A549 (cell line): Measurements from ENCODE around the gene EIF4E2. TPM values are rescaled to one million over a fixed set of nuclear protein-coding genes. Genes with fewer than 3 reads are reported as not detected.
A peak's percentile ranks its signal among the peaks of the same experiment; 100 is the strongest.

ENCODE experiments used
- ATAC-seq, 2 experiments: fragments of 200-7000 bp in 1 of 2; fragments of >200 bp in 1 of 2; cut with Nextera tagmentation in 1 of 2; cut with Tn5 transposase in 1 of 2; 3 replicates each; pipeline versions ENCODE4 v1.8.0 to v1.9.1; 2018 to 2020; ENCODE audit warnings: mild to moderate bottlenecking in 1 of 2, moderate library complexity in 1 of 2
- CTCF ChIA-PET: fragments of 300-600 bp; sonication (Branson Sonifier 250); formaldehyde crosslinking; extraction: SDS; loops from one replicate; lab custom pipeline; 2021; ENCODE audit warnings: antibody characterized with exemption, inconsistent platforms; lab: Yijun Ruan, JAX
- POLR2A ChIA-PET: fragments of 350-600 bp; formaldehyde crosslinking; extraction: SDS; loops from one replicate; lab custom pipeline; 2021; ENCODE audit warnings: antibody characterized with exemption, inconsistent platforms; lab: Yijun Ruan, JAX
- DNase-seq, 2 experiments: peaks; one replicate each; pipeline versions ENCODE4 v3.0.0 to v3.0.0-alpha.2; 2011 to 2016; ENCODE audit warnings: low read depth in 1 of 2, low spot score in 1 of 2
- FAIRE-seq: peaks from 2 replicates; lab custom pipeline; 2011; peaks lifted over from hg19 to GRCh38; lab: Jason Lieb, UNC
- H3K27ac ChIP-seq, 2 experiments: fragments of >200 bp; sonication (Bioruptor Twin); formaldehyde crosslinking; 3 replicates each; pipeline ENCODE4 v1.5.1; 2016 to 2017
- H3K4me1 ChIP-seq: fragments of >200 bp; sonication (Bioruptor Twin); formaldehyde crosslinking; 3 replicates; pipeline ENCODE4 v1.6.1; 2016
- H3K4me2 ChIP-seq: fragments of >200 bp; sonication (Bioruptor Twin); formaldehyde crosslinking; 3 replicates; pipeline ENCODE4 v1.6.1; 2016
- H3K4me3 ChIP-seq: fragments of >200 bp; sonication (Bioruptor Twin); formaldehyde crosslinking; 3 replicates; pipeline ENCODE4 v1.5.1; 2016
- H3K9me3 ChIP-seq: fragments of >200 bp; sonication (Bioruptor Twin); formaldehyde crosslinking; 3 replicates; pipeline ENCODE4 v1.6.1; 2016
- BCL3 ChIP-seq: fragments of >200 bp; sonication (Bioruptor Twin); formaldehyde crosslinking; IDR thresholded peaks from 3 replicates; pipeline ENCODE4 v1.6.1; 2016
- BHLHE40 ChIP-seq: IDR thresholded peaks from 2 replicates; pipeline ENCODE4 v1.6.1; 2012; ENCODE audit warnings: low read depth, low read length, inconsistent platforms
- CHD2 ChIP-seq: fragments of 150-350 bp; IDR thresholded peaks from 2 replicates; pipeline ENCODE4 v1.6.1; 2014; ENCODE audit warnings: low read length; ENCODE audit not compliant: partially characterized antibody
- FOSB ChIP-seq: fragments of 250-450 bp; sonication (Bioruptor Pico); IDR thresholded peaks from 2 replicates; pipeline ENCODE4 v1.5.0; 2020; ENCODE audit warnings: mild to moderate bottlenecking, moderate library complexity
- HDAC2 ChIP-seq: fragments of 200-600 bp; sonication (generic); IDR thresholded peaks from 2 replicates; pipeline ENCODE4 v1.6.1; 2016
- HOXB5 ChIP-seq: fragments of 250-450 bp; sonication (Bioruptor Pico); IDR thresholded peaks from 2 replicates; pipeline ENCODE4 v1.5.0; 2020; ENCODE audit warnings: mild to moderate bottlenecking, moderate library complexity
- KDM1A ChIP-seq: fragments of 200-600 bp; sonication (generic); IDR thresholded peaks from 2 replicates; pipeline ENCODE4 v1.6.1; 2016; ENCODE audit warnings: low read depth, mild to moderate bottlenecking
- MAFK ChIP-seq: fragments of 450-650 bp; IDR thresholded peaks from 2 replicates; pipeline ENCODE4 v1.6.1; 2014; ENCODE audit not compliant: partially characterized antibody
- MYC ChIP-seq: IDR thresholded peaks from 2 replicates; pipeline ENCODE4 v1.6.1; 2012; ENCODE audit warnings: mild to moderate bottlenecking, inconsistent platforms, low read length, improper control_type of control experiment, borderline replicate concordance
- NFE2L2 ChIP-seq: fragments of 150-350 bp; conservative IDR thresholded peaks from 2 replicates; pipeline ENCODE4 v1.6.1; 2014; ENCODE audit warnings: low read length
- NPAS2 ChIP-seq: fragments of 250-450 bp; sonication (Bioruptor Pico); IDR thresholded peaks from 2 replicates; pipeline ENCODE4 v1.8.0; 2022; ENCODE audit warnings: mild to moderate bottlenecking, moderate library complexity, borderline replicate concordance
- NR3C1 ChIP-seq: fragments of >200 bp; sonication (Bioruptor Twin); formaldehyde crosslinking; IDR thresholded peaks from 3 replicates; pipeline ENCODE4 v1.6.1; 2017
- PHF8 ChIP-seq: fragments of 200-600 bp; sonication (generic); IDR thresholded peaks from 2 replicates; pipeline ENCODE4 v1.6.1; 2016; ENCODE audit warnings: low read depth, mild to moderate bottlenecking, antibody characterized with exemption, moderate library complexity, borderline replicate concordance
- POLR2A ChIP-seq: IDR thresholded peaks from 2 replicates; pipeline ENCODE4 v1.6.1; 2012; ENCODE audit warnings: mild to moderate bottlenecking, low read length
- RCOR1 ChIP-seq: fragments of 150-350 bp; IDR thresholded peaks from 2 replicates; pipeline ENCODE4 v1.6.1; 2014; ENCODE audit warnings: antibody characterized with exemption, low read length, low read depth
- TFCP2L1 ChIP-seq: fragments of 250-450 bp; sonication (Bioruptor Pico); IDR thresholded peaks from 2 replicates; pipeline ENCODE4 v1.5.0; 2021; ENCODE audit warnings: mild to moderate bottlenecking
- ZC3H11A ChIP-seq: fragments of 450-650 bp; IDR thresholded peaks from 2 replicates; pipeline ENCODE4 v1.6.1; 2014; ENCODE audit warnings: antibody characterized with exemption, mild to moderate bottlenecking
- WGBS: methylation state at CpG from one replicate; pipeline ENCODE4 v1.1.6; 2017; ENCODE audit errors: missing lambda C conversion rate; 5-methylcytosine and 5-hydroxymethylcytosine counted together
- polyA plus RNA-seq, 4 experiments: library from polyadenylated mRNA; depleted of rRNA in 3 of 4; stranded (reverse); fragments of >200 nt; fragmentation: RNase III in 1 of 4; extraction: RNeasy Plus Mini Kit Qiagen cat#74134 plus additional on column Dnase treatment in 1 of 4; gene quantifications; 2 replicates in 3 of 4; 3 replicates in 1 of 4; pipeline ENCODE4 v1.2.3, GENCODE V29; 2011 to 2017
- TF ChIP-seq, protein P1 (sequence below): fragments of 150-350 bp; IDR thresholded peaks from 2 replicates; pipeline ENCODE4 v1.6.1; 2014; ENCODE audit warnings: low read depth, mild to moderate bottlenecking, low read length
- TF ChIP-seq, protein P2 (sequence below): fragments of >200 bp; sonication (Bioruptor Twin); formaldehyde crosslinking; IDR thresholded peaks from 3 replicates; pipeline ENCODE4 v1.5.1; 2016

Gene EIF4E2
- polyA plus RNA-seq, 2 of the 4 experiments (the other 2 are of a cell fraction), result 49.1 to 177 TPM

DNA sequence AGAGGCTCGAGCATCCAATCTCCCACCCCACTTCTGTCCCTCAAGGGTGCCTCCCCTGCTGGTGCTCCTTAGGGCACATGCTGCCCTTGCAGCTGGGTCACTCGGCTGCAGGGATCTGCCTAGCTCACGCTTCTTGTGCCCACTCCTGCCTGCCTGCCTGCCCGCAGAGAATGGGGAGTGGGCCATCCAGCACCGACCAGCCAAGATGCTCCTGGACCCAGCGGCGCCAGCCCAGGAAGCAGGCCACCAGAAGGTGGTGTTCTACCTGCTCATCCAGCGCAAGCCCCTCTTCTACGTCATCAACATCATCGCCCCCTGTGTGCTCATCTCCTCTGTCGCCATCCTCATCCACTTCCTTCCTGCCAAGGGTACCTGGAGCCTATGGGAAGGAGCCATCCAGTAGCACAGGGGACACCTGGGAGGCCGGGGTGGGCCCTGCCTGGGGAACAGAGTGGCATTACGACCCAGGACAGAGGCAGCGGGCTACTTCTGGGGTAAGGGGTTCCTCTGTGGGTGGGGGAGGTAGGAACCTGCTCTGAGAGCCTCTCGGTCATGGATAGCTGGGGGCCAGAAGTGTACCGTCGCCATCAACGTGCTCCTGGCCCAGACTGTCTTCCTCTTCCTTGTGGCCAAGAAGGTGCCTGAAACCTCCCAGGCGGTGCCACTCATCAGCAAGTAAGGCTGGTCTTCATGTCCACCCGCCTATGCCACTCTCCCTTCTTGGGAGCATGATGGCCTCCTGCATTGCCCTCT, 7.6 kb upstream of the EIF4E2 start:
- DNase-seq (no peak), FAIRE-seq (no peak), ATAC-seq (no peak)
- ChIA-PET POLR2A (no interaction called here), CTCF (interaction anchor here (1.5 to 1.6 kb wide), 2 partner anchors 19 to 742 kb away, joined by 3 to 4 read pairs; no protein-coding TSS in a partner anchor)
- WGBS, result 93% methylated on average over 18 of the region's 20 CpGs
- H3K4me1 ChIP-seq, result no peaks in the 10 kb centered on the region
- H3K9me3 ChIP-seq, result no peaks in the 10 kb centered on the region
- TF ChIP-seq POLR2A (0 out of 2 replicates have a peak, but pooled peaks have one; percentile 6), TFCP2L1 (CRISPR knock-in tag) (no peak)
- H3K4me3 ChIP-seq, result no peak overlapping the region
- no peak overlapping the region for H3K4me2 ChIP-seq
- H3K27ac ChIP-seq, result no peak overlapping the region

GRCh38 chr2:232543491-232543890, 7.0 kb upstream of the EIF4E2 start:
- Histone ChIP-seq H3K4me1 (no peaks in the 10 kb centered on the region), H3K9me3 (no peaks in the 10 kb centered on the region), H3K27ac (no peak overlapping the region), H3K4me3 (no peak overlapping the region), H3K4me2 (no peak overlapping the region)
- no peak for TF ChIP-seq HDAC2
- no peak for TF ChIP-seq BCL3
- no peak for TF ChIP-seq POLR2A
- no peak for TF ChIP-seq BHLHE40
- no peak for TF ChIP-seq NR3C1
- no peak for TF ChIP-seq NFE2L2
- TF ChIP-seq, protein P1, sequence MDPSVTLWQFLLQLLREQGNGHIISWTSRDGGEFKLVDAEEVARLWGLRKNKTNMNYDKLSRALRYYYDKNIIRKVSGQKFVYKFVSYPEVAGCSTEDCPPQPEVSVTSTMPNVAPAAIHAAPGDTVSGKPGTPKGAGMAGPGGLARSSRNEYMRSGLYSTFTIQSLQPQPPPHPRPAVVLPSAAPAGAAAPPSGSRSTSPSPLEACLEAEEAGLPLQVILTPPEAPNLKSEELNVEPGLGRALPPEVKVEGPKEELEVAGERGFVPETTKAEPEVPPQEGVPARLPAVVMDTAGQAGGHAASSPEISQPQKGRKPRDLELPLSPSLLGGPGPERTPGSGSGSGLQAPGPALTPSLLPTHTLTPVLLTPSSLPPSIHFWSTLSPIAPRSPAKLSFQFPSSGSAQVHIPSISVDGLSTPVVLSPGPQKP, result no peak
- no peak for TF ChIP-seq RCOR1
- TF ChIP-seq PHF8, result no peak
- TF ChIP-seq CHD2, result no peak
- no peak for TF ChIP-seq MYC
- TF ChIP-seq KDM1A, result no peak
- TF ChIP-seq, protein P2, sequence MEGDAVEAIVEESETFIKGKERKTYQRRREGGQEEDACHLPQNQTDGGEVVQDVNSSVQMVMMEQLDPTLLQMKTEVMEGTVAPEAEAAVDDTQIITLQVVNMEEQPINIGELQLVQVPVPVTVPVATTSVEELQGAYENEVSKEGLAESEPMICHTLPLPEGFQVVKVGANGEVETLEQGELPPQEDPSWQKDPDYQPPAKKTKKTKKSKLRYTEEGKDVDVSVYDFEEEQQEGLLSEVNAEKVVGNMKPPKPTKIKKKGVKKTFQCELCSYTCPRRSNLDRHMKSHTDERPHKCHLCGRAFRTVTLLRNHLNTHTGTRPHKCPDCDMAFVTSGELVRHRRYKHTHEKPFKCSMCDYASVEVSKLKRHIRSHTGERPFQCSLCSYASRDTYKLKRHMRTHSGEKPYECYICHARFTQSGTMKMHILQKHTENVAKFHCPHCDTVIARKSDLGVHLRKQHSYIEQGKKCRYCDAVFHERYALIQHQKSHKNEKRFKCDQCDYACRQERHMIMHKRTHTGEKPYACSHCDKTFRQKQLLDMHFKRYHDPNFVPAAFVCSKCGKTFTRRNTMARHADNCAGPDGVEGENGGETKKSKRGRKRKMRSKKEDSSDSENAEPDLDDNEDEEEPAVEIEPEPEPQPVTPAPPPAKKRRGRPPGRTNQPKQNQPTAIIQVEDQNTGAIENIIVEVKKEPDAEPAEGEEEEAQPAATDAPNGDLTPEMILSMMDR, result no peak
- TF ChIP-seq NPAS2 (CRISPR knock-in tag), result no peak
- no peak for TF ChIP-seq MAFK
- TF ChIP-seq FOSB (CRISPR knock-in tag), result no peak
- TF ChIP-seq HOXB5 (CRISPR knock-in tag), result no peak
- no peak for TF ChIP-seq ZC3H11A
- FAIRE-seq (no peak), ATAC-seq (no peak), DNase-seq (no peak)
- 91% methylated on average over 12 of the region's 14 CpGs for WGBS
- ChIA-PET POLR2A (no interaction called here), CTCF (interaction anchor here (1.6 kb wide), 1 partner anchor 742 kb away, joined by 4 read pairs; no protein-coding TSS in a partner anchor)
